ENCODE measurements around the gene GPX6.
"Not testable (repeated sequence)": the region's sequence is repeated elsewhere in the genome, so short reads cannot be mapped to it uniquely, and the experiment has no call there.

The GPX6 gene, protein sequence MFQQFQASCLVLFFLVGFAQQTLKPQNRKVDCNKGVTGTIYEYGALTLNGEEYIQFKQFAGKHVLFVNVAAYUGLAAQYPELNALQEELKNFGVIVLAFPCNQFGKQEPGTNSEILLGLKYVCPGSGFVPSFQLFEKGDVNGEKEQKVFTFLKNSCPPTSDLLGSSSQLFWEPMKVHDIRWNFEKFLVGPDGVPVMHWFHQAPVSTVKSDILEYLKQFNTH

DNA sequence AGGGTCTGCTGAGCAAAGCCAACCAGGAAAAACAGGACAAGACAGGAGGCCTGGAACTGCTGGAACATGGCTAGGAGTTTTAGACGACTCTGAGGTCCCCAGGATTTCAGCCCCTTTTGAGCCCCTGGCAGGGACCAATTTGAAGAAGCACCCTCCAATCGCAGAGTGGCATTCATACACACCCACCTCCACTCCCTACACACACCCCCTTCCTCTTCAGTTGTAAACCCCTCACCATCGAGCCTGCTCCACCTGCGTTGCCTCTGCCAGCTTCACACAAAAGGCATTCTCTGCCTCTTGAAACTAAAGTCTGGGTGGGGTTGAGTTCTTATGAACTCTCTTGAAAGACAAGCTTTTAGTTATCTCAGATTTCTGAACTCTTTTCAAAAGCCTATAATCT is at the start of gene GPX6:
Gene GPX6, minus strand, starts transcription at position 118 of the 400 bp plus-strand sequence. Its CDS starts 50 bp downstream, at position 68.
- no peak for DNase-seq (ENCODE audit: low read depth in 3 of 3)

DNA sequence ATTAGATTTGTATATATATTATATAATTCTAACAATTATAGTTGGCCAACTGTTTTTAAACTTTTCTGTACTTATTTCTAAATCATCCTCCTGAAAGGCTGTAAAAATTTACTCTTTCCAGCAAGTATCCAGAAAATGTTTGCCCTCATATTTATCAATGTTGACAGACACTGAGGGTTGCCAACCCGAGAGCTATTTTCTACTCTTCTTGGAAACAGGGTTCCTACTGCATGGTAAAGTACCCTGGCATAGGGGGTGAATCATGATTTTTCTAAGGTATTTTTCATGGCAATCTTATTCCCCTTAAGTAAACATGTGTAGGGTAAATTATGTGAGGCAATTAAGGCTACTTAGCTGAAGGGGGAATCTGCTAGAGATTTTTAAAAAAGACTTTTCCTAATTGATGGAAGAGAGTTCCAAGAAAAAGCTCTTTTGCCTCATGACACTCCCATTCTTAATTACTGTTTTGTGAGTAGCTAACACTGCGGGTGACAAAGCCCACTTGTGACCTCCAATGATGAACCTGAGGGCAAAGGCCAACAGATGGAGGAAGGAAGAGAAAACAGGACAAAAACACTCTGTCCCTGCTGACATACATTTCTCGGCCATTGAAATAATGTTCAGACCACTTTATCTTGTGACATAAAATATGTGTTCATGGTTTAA is 48.0 kb upstream of the GPX6 start:
- no peak for DNase-seq (ENCODE audit: low read depth in 3 of 3)

DNA sequence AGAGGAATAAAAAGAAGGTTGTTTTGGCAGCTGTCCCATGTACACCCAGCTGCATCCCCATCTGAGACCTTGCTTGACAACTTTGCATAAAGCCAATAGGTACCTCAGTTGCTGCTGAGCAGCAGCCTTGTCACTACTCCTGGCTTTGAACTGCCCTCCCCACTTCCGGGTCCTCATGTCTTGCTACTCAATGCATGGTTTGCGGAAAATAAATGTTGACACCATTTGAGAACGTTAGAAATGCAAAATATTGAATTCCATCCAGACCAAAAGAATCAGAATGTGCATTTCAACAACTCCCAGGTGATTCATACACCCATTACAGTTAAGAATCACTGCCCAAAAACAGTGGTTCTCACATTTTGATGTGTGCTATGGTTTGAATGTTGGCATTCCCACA is 43.0 kb upstream of the GPX6 start:
- DNase-seq (ENCODE audit: low read depth in 3 of 3): no peak

DNA sequence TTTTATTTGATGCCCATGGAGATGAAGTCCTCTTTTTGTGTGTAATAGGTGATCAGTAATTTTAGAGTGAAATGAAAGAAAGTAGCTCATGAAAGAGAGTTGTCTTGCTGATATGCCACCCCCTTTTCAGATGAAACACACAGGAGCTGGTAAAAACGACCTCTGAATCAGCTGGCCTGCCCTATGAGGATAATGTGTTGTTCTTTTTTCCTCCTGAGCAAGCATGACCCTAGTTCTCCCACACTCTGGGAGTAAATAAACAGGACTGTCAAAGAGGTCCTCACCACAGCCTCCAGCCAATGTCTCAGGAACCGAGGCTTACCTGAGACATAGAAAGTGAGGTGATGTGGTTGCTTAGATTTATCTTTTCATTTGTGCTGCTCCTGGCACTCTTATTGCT is 39.5 kb upstream of the GPX6 start:
- DNase-seq (ENCODE audit: low read depth in 3 of 3): no peak

DNA sequence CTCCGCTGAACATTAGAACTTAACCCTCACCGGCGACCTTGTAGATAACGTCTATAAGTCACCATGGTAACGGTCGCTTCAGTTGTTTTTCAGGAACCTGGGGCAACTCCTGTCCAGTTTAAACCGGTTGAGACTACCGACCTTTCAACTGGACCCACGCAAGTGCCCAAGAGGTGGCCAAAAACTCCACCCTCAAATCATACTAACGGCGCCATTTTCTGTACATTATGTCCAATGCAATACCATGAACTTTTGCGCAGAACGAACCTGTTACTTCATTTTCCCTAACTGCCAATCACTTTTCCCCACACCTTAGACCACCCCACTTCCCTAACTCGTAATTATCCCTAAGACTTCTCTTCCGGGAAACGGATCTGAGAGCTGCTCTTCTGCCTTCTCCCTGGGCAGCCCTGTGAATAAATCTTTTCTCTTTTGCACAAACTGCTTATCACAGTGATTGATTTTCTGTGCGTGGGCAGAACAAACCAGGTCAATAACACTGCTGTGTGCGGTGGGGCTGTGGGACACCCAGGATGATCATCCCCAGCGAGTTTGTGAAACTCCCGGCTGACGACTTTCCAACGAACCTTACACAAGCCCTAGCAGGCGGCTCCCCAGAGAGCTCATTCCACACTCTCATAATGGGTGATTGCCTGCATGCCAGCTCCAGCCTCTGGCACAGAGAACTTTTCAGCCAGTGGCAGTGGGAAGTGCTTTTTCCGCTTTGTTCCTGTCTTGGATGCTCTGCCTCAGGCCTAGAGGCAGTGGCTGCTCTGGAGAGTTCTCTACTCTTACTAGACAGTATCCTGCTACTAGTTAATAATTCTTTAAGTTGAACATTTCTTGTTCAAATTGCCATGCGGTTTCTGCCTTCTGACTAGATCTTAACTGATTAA is 38.6 kb upstream of the GPX6 start:
- no peak for DNase-seq (ENCODE audit: low read depth in 3 of 3)

DNA sequence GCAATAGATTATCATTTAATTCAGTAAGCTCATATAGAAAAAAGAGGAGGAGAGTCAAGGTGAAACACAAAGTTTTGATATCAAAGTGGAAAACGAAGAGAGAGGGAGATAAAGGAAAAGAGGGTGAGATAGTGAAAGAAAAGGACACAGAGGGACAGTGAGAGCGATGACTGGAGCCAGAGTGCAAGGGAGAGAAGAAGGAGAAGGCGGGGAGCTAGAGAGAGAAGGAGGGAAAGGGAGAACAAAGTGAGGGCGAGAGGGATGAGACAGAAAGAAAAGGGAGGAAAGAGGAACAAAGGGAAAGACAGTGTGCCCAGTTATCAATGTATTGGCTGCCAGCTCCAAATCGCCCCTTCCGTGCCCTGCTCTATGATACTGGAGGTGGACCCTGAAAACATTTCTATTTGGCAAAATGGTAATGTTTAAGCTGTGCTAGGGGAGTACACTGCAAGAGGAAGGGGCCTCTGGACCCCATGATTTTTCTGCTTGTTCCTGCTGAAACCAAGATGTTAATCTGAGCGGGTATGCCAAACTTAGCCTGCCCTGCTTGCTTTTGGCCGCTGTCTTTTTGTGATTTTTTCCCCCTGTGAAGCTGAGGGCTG is 37.9 kb upstream of the GPX6 start:
- DNase-seq (ENCODE audit: low read depth in 3 of 3): no peak

DNA sequence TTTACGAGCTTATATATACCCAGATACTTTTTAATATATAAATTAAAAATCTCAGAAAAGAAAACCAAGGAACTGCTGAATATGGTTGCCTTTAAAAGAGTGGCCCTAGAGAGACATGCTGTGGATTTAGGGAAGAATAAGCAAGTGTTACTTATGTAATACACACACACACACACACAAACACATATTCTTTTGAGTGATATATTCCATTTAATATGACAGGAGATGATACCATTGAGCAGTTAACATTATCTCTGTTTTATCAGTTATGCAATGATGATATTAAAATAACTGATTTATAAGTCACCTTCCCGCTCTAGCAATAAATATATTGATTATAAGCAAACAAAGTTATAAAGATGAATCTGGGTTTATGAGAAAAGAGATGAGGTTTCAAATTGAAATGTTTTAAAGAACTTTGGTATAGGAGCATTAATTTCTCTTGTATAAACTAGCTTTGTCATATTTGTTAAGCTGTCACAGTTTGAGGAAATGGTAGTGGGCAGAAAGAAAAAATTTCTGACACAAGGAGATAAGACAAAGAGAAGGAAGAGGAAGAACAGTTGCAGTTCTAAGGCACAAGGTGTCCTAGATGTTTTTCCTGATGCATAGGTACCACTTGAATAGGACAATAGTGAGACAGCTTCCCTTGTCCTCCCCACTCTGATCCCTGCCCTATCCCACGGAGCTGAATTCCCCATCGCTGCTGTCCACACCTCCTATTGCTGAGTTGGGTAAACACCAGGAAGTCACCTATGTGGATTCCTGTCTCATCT is 36.5 kb upstream of the GPX6 start:
- no peak for DNase-seq (ENCODE audit: low read depth in 3 of 3)

DNA sequence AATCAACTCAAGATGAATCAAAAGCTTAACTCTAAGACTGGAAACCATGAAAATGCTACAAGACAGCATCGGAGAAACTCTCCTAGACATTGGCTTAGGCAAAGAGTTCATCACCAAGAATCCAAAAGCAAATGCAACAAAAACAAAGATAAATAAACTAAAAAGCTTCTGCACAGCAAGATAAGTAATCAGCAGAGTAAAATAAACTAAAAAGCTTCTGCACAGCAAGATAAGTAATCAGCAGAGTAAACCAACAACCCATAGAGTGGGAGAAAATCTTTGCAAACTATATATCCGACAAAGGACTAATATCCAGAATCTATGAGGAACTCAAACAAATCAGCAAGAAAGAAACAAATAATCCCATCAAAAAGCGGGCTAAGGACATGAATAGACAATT is 31.4 kb upstream of the GPX6 start:
- DNase-seq (ENCODE audit: low read depth in 3 of 3): not testable (repeated sequence)

DNA sequence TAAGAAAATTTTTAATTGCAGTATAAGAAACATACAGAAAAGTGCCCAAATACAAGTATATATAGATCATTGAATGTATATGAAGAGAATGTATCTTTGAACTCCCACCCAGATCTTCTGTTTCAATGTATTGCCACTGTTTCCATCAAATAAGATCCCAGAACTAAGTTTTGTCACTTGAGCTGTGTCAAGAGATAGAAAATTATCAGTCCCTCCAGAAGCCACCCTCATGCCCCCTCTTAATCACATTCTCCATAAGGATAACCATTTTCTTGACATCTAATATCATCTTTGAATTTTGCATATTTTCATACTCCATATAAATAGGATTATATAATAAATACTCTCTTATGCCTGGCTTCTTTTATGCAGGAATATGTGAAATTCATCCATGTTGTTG is 30.4 kb upstream of the GPX6 start:
- no peak for DNase-seq (ENCODE audit: low read depth in 3 of 3)

DNA sequence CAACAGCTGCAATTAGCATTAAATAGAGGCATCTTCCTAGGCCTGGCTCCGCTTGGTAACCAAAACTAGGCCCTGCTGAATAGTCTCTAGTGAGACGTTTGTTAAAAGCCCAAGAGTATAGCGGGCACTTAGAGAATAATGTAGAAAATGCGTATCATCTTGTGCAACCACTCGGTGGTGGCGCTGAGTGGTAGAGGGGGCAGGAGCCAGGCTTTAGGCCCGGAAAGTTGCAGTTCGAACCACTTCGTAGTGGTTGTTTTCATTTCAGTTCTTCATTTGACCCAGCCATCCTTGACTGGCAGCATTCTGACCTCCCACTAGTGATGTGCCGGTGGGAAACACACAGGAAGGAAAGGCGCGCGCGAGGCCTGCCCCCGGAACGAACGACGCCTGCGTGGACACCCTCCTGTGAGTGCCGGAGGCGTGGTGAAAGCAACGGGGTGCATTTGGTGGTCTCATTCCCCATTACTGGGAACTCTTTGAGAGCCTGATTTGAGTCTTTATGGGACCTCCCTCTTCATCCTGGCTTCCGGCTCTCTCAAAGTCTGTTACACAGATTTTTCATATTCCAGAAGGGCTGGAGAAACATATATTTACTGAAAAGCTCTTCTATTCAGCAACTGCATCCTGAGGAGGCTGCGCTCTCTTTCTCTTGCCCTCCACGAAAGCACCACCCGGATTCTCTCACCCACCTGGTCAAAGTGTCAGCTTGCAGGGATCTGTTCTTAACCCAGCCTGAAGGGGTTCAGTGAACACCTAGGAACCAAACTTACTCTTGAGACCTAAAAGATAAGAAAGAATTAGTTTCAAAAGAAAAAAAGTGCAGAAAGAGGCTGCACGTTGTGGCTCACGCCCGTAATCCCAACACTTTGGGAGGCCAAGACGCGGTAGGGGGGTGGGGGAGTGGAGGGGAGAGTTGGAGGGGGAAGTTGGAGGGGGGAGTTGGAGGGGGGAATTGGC is 28.3 kb upstream of the GPX6 start:
- DNase-seq (ENCODE audit: low read depth in 3 of 3): no peak

DNA sequence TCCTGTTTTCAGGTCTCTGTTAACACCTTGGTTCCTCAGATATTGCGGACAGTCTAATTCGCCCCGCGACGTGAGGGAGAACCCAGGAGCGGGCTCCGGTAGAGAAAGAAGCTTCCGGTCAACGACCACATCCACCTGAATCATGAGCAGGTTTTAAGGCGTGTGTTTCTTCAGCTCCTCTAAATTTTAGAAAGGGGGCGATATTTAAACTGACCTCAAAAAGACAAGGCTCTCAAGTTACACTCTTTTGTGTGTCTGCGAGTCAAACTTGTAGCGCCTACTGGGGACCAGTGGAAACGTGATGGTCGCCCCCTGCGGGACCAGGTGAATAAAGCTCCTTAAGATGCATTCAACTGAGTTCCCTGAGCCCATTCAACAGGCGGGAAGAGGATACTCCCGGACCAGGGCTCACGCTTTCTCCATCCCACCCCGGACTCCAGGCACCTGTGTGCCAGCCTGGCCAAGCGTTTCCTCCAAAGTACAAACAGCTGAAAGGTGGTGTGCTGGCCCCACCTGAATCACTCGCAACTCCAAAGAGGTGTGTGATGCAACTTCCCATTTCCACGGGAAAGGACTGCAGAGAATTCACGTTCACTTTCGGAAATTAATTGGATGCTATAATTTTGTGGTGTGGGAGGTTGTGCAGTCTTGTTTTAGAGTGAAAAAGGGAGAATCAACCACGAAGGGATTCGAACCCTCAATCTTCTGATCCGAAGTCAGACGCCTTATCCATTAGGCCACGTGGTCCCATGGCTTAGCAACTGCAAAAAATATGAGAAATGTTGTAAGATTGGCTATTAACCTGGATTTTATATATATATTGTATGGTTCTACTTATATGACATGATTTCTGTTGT is 27.1 kb upstream of the GPX6 start:
- peak; percentile 20 to 48 (median 36) for DNase-seq (ENCODE audit: low read depth in 3 of 3)

DNA sequence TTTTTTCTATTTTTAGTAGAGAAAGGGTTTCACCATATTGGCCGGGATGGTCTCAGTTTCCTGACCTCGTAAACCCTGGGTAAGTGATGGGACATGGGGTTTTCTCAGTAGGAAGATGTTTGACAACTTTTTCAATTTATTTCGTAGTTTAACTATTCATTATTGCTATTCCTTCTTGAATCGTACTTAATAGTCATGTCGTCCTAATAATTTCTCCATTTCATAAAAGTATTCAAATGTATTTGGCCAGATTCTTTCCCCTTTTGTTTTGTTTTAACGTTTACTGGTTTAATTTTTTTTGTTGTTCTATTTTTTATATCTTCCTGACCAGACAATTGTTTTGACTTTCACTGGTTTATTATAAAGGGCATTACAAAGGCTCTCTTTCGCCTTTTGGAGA is 26.4 kb upstream of the GPX6 start:
- no peak for DNase-seq (ENCODE audit: low read depth in 3 of 3)

DNA sequence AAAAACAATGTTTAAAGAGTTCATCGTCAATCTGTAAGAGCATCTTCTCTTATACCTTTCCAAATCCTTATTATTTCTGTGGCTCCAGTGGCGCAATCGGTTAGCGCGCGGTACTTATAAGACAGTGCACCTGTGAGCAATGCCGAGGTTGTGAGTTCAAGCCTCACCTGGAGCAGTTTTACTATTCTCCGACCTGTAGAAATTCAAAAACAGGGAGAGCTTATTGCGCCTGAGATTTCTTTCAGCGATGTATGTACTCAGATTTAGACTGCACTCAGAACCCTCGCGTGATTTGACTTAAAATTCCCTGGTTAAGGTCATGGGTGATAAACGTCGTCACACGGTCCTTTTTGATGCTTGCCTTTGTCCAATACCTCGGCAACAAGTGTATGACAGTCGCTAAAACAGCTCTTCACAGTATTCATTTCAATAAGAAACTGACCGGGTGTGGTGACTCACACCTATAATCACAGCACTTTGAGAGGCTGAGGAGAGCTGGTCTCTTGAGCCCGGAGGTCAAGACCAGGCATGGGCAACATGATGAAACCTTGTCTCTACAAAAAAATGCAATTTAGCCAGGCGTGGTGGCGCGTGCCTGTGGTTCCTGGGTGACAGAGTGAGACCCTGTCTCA is 22.0 kb upstream of the GPX6 start:
- no peak for DNase-seq (ENCODE audit: low read depth in 3 of 3)

DNA sequence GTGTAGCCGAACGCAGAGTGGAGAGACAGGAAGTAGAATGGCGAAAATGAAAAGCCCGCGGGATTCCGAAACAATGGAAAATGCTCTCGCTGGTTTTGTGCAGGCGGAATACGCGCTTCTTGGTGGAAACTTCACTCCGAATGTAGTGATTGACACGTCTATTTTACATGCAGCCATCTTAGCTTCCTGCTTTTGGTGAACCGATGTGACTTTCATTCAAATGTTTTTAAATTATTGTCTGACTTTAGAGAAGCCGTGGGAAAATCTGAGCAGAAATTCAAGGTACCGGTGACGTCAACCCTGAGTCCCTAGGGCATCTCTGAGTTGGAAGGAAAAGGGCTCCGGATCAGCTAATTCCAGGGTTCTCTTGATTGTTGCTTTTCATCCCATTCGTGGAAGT is 21.5 kb upstream of the GPX6 start:
- DNase-seq (ENCODE audit: low read depth in 3 of 3): no peak

DNA sequence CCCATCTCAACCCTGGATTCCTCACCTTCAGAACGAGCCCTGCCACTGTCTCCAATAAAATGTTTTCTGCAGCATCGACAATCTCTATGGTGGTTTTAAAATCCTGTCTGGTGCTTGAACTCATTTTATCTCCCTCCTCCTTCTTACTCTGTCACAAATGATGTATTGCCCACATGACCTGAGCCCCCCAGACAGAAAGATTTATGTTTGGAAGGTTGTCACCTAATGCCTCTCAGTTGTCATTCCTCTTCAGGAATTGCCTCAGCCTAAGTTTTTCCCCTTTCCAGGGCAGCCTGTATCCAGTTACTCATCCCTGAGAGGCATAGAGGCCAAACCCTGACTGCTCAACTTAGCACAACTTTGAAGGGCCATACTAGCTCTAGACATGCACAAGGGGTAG is 19.3 kb upstream of the GPX6 start:
- DNase-seq (ENCODE audit: low read depth in 3 of 3): no peak

DNA sequence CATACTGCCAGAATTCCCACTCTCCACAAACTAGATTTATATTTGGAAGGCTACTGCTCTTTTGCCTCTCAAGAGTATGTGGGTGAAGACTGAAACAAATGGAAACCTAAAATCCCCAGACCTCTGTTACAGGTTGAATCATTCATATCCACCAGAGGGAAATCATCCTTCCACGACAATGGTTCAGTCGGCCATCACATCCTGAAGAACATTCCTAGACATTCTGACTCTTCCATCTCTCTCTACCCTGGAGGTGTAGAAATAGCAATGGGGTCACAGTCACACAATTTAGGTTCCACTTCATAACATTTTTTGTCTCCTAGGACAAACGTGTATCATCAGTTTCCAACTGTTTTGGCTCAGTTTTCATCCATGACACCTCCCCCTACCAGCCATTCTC is 18.7 kb upstream of the GPX6 start:
- DNase-seq (ENCODE audit: low read depth in 3 of 3): no peak

DNA sequence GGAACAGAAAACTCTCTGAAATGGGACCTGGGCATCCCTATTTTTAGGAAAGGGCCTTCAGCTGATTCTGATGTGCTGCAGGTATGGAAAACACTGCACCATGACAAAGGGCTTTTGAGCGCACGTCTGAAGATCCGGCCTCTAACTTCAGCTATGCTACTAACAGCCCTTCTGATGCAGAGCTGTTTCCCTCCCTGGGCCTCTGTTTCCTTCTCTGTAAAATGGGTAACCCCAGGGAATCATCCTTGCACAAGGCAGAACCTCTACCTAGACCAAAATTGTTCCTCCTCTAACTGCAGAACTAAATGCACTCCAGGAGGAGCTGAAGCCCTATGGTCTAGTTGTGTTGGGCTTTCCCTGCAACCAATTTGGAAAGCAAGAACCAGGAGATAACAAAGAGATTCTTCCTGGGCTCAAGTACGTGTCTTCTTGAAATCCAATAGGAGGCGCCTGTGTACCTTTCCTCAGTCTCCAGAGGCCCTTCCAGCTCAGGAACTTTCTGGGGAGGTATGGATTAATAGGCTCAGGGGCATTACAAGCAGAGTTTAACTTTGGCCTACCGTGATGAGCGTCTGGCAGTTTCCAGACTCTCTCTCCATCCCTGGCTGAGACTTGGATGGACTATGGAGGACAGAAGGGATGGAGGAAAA is 16.0 kb upstream of the GPX6 start:
- no peak for DNase-seq (ENCODE audit: low read depth in 3 of 3)

DNA sequence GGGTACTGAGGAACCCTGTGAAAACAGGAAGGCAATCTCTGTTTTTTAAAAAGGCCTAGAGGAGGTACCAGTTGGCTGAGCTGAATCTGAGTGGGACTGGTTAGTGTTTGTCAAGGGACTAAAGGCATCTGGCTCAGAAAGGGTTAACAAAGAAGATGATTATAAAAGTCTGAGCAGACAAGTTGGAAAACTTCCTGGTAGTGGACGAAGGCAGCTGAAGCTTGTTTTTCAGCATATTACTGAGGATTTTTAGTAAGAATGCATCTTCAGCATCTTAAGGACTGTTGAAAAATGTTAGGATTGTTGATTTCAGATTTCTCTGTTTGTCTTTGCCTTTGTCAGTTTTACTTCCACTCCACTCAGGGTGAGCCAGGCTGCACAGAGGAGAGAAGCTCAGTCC is 15.2 kb upstream of the GPX6 start:
- DNase-seq (ENCODE audit: low read depth in 3 of 3): no peak
